A673 (cell line): Measurements from ENCODE around the gene MDFI.
A peak's percentile ranks its signal among the peaks of the same experiment; 100 is the strongest.

ENCODE experiments used
- CTCF ChIP-seq: fragments of 300-800, 200-600 bp; sonication (generic); conservative IDR thresholded peaks from 2 replicates; pipeline ENCODE4 v1.5.1; 2017; ENCODE audit warnings: low read depth, mild to moderate bottlenecking, antibody characterized with exemption, low read length, moderate library complexity, mixed read lengths
- EZH2 ChIP-seq: fragments of 200-600 bp; sonication (generic); IDR thresholded peaks from 2 replicates; pipeline ENCODE4 v1.6.1; 2017; ENCODE audit warnings: borderline replicate concordance, low read depth, mild to moderate bottlenecking, mixed read lengths, antibody characterized with exemption, low read length; ENCODE audit not compliant: poor library complexity, severe bottlenecking

GRCh38 chr6:41682056-41682477 is 43.8 kb downstream of the MDFI start:
- TF ChIP-seq CTCF (peak; percentile 92), EZH2 (no peak)
